Trophoblast cell (in vitro differentiated cells and primary cell): ENCODE data around the gene WWTR1.

Experiments
- DNase-seq, 2 donors: peaks; one replicate each; pipeline ENCODE4 v3.0.0-alpha.2; 2016
- H2AFZ ChIP-seq: 2 replicates; pipeline ENCODE4 v1.6.1; 2013; ENCODE audit warnings: low read length, moderate library complexity, mild to moderate bottlenecking; ENCODE audit not compliant: insufficient read depth, poor library complexity
- H2AK5ac ChIP-seq: 2 replicates; pipeline ENCODE4 v1.6.1; 2013; ENCODE audit warnings: mild to moderate bottlenecking, low read length
- H2BK120ac ChIP-seq: 2 replicates; pipeline ENCODE4 v1.6.1; 2013; ENCODE audit warnings: low read length, mild to moderate bottlenecking, moderate library complexity; ENCODE audit not compliant: insufficient read depth, poor library complexity
- H2BK12ac ChIP-seq: 2 replicates; pipeline ENCODE4 v1.6.1; 2013; ENCODE audit warnings: mild to moderate bottlenecking, low read length, moderate library complexity
- H2BK5ac ChIP-seq: 2 replicates; pipeline ENCODE4 v1.6.1; 2013; ENCODE audit warnings: low read length, low read depth, moderate library complexity, mild to moderate bottlenecking; ENCODE audit not compliant: poor library complexity
- H3K14ac ChIP-seq: 2 replicates; pipeline ENCODE4 v1.6.1; 2013; ENCODE audit warnings: mild to moderate bottlenecking, low read length
- H3K18ac ChIP-seq: 2 replicates; pipeline ENCODE4 v1.6.1; 2013; ENCODE audit warnings: mild to moderate bottlenecking, low read length
- H3K23ac ChIP-seq: 2 replicates; pipeline ENCODE4 v1.6.1; 2013; ENCODE audit warnings: low read length
- H3K27ac ChIP-seq: 2 replicates; pipeline ENCODE4 v1.5.1; 2013; ENCODE audit warnings: low read depth, mild to moderate bottlenecking, inconsistent platforms, low read length, moderate library complexity
- H3K27me3 ChIP-seq: 2 replicates; pipeline ENCODE4 v1.6.1; 2013; ENCODE audit warnings: inconsistent platforms, mild to moderate bottlenecking, low read length, moderate library complexity; ENCODE audit not compliant: insufficient read depth
- H3K36me3 ChIP-seq, 2 experiments: 1 replicate in 1 of 2; 2 replicates in 1 of 2; pipeline ENCODE4 v1.6.1; 2013; ENCODE audit warnings: low read length in 2 of 2, mild to moderate bottlenecking in 2 of 2, moderate library complexity in 1 of 2; ENCODE audit not compliant: insufficient read depth in 2 of 2, control insufficient read depth in 1 of 2
- H3K4ac ChIP-seq: 2 replicates; pipeline ENCODE4 v1.6.1; 2013; ENCODE audit warnings: low read depth, mild to moderate bottlenecking, low read length, moderate library complexity
- H3K4me1 ChIP-seq, 2 experiments: 1 replicate in 1 of 2; 2 replicates in 1 of 2; pipeline ENCODE4 v1.6.1; 2013; ENCODE audit warnings: low read length in 2 of 2, mild to moderate bottlenecking in 2 of 2, moderate library complexity in 1 of 2; ENCODE audit not compliant: insufficient read depth in 2 of 2, control insufficient read depth in 1 of 2
- H3K4me2 ChIP-seq: 2 replicates; pipeline ENCODE4 v1.6.1; 2013; ENCODE audit warnings: inconsistent platforms, mild to moderate bottlenecking, low read length, moderate library complexity
- H3K4me3 ChIP-seq: 2 replicates; pipeline ENCODE4 v1.5.1; 2013; ENCODE audit warnings: mild to moderate bottlenecking, low read depth, low read length, inconsistent platforms
- H3K79me1 ChIP-seq: one replicate; pipeline ENCODE4 v1.6.1; 2013; ENCODE audit warnings: low read length
- H3K79me2 ChIP-seq: 2 replicates; pipeline ENCODE4 v1.6.1; 2013; ENCODE audit warnings: low read length, mild to moderate bottlenecking; ENCODE audit not compliant: control insufficient read depth, insufficient read depth, poor library complexity
- H3K9ac ChIP-seq: 2 replicates; pipeline ENCODE4 v1.6.1; 2013; ENCODE audit warnings: mild to moderate bottlenecking, low read length
- H3K9me3 ChIP-seq: 2 replicates; pipeline ENCODE4 v1.6.1; 2013; ENCODE audit warnings: low read depth, mild to moderate bottlenecking, control low read depth, inconsistent platforms, low read length; ENCODE audit not compliant: insufficient read depth
- H4K12ac ChIP-seq: 2 replicates; pipeline ENCODE4 v1.6.1; 2013; ENCODE audit warnings: low read depth, mild to moderate bottlenecking, low read length, moderate library complexity
- H4K8ac ChIP-seq: 2 replicates; pipeline ENCODE4 v1.6.1; 2013; ENCODE audit warnings: low read depth, mild to moderate bottlenecking, low read length, moderate library complexity
- H4K91ac ChIP-seq: one replicate; pipeline ENCODE4 v1.6.1; 2013; ENCODE audit warnings: low read depth, mild to moderate bottlenecking, low read length, moderate library complexity
- WGBS: extraction: QIAGEN DNeasy Blood & Tissue Kit; methylation state at CpG from one replicate; pipeline ENCODE4 v1.1.7; 2013; ENCODE audit warnings: missing lambda C conversion rate; ENCODE audit not compliant: insufficient read length, insufficient coverage; ENCODE audit errors: extremely low coverage; 5-methylcytosine and 5-hydroxymethylcytosine counted together

The WWTR1 gene

DNA sequence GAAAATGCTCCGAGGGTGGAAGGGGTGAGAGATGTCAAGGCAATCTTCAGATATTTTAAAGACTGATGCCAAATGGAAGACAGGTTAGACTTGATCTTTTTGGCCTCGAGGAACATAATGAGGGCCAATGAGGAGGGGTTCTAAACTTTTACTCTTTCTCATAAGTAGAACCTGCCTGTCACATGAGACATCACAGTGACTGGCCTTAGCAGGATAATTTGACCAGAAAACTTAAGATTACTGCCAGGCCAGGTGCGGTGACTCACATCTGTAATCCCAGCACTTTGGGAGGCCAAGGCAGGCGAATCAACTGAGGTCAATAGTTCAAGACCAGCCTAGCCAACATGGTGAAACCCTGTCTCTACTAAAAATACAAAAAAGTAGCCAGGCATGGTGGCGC, 171.1 kb downstream of the WWTR1 start:
- no peaks in the 10 kb centered on the region for H3K27me3 ChIP-seq
- no peaks in the 10 kb centered on the region for H3K4me1 ChIP-seq
- H4K91ac ChIP-seq: no peak overlapping the region
- H3K14ac ChIP-seq: no peak overlapping the region
- no peak overlapping the region for H3K18ac ChIP-seq
- no peak overlapping the region for H2BK5ac ChIP-seq
- H3K79me2 ChIP-seq: no peaks in the 10 kb centered on the region
- no peak overlapping the region for H2BK12ac ChIP-seq
- H3K9me3 ChIP-seq: no peaks in the 10 kb centered on the region
- H3K4me3 ChIP-seq: no peak overlapping the region
- no peak overlapping the region for H3K4me2 ChIP-seq
- no peaks in the 10 kb centered on the region for H3K36me3 ChIP-seq
- H3K27ac ChIP-seq: no peak overlapping the region
- DNase-seq: peak; percentile 75 to 92
- H3K9ac ChIP-seq: no peak overlapping the region
- H4K12ac ChIP-seq: no peak overlapping the region
- 100% methylated on average over 1 of the region's 5 CpGs for WGBS
- H2AFZ ChIP-seq: no peak overlapping the region
- H3K4ac ChIP-seq: no peak overlapping the region
- no peak overlapping the region for H2BK120ac ChIP-seq
- H3K79me1 ChIP-seq: no peaks in the 10 kb centered on the region
- H2AK5ac ChIP-seq: no peak overlapping the region
- H3K23ac ChIP-seq: no peak overlapping the region
- no peak overlapping the region for H4K8ac ChIP-seq

DNA sequence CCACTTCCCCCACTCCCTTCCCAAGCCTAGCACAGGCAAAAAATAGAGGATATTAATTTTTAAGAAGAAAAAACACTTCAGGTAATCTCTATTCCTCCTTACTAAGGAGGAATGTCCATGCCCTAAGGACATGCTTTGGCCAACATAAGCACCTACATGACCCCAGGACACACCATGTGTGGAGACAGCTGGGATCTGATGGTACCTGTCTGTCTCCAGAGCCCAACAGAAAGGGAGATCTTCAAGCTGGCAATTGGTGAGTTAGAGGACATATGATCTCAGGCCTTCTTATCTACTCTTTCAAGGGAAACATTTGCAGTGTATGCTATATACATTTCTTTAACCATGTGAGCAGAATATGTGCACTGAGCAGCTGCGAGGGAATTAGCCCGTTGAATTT, 176.3 kb downstream of the WWTR1 start:
- WGBS: no CpG with 5 or more reads among the region's 2 CpGs
- no peak overlapping the region for H2AFZ ChIP-seq
- H3K4me3 ChIP-seq: no peak overlapping the region
- no peak overlapping the region for H3K9ac ChIP-seq
- H3K27me3 ChIP-seq: no peaks in the 10 kb centered on the region
- peaks cover 2% of the 10 kb centered on the region for H3K79me1 ChIP-seq
- H2AK5ac ChIP-seq: no peak overlapping the region
- H4K91ac ChIP-seq: no peak overlapping the region
- no peak overlapping the region for H4K12ac ChIP-seq
- no peak overlapping the region for H2BK5ac ChIP-seq
- peak; percentile 48 to 84 for DNase-seq
- no peak overlapping the region for H2BK12ac ChIP-seq
- H4K8ac ChIP-seq: no peak overlapping the region
- H3K18ac ChIP-seq: no peak overlapping the region
- no peak overlapping the region for H3K27ac ChIP-seq
- H3K14ac ChIP-seq: no peak overlapping the region
- H3K23ac ChIP-seq: no peak overlapping the region
- no peaks in the 10 kb centered on the region for H3K36me3 ChIP-seq
- H3K4ac ChIP-seq: no peak overlapping the region
- H3K4me1 ChIP-seq: peaks cover 9% of the 10 kb centered on the region in 2 experiments
- H3K79me2 ChIP-seq: no peaks in the 10 kb centered on the region
- H3K9me3 ChIP-seq: no peaks in the 10 kb centered on the region
- no peak overlapping the region for H3K4me2 ChIP-seq
- no peak overlapping the region for H2BK120ac ChIP-seq

DNA sequence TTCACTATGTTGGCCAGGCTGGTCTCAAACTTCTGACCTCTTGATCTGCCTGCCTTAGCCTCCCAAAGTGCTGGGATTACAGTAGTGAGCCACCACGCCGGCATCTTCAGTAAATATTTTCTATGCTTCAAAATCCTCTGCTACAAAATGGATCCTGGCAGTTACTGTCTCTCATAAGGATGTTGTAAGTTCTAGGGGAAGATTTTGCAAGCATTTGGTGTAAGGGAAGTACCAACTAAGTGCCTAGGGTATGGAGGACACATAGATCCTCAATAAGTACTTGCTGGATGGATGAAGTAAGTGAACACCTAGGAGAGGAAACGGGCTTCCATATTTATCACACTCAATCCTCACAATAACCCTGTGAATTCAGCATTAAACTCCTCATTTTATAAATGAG, 176.8 kb downstream of the WWTR1 start:
- Histone ChIP-seq H3K27me3 (no peaks in the 10 kb centered on the region), H2AFZ (no peak overlapping the region), H3K4me3 (no peak overlapping the region), H3K9ac (no peak overlapping the region), H3K18ac (no peak overlapping the region), H4K8ac (no peak overlapping the region), H3K14ac (no peak overlapping the region), H3K23ac (no peak overlapping the region), H3K4me1 (peaks cover 9% of the 10 kb centered on the region in 2 experiments), H3K9me3 (no peaks in the 10 kb centered on the region), H3K79me1 (peaks cover 2% of the 10 kb centered on the region), H3K27ac (no peak overlapping the region), H4K91ac (no peak overlapping the region), H3K79me2 (no peaks in the 10 kb centered on the region), H2BK5ac (no peak overlapping the region), H2BK12ac (no peak overlapping the region), H3K4ac (no peak overlapping the region), H4K12ac (no peak overlapping the region), H3K36me3 (no peaks in the 10 kb centered on the region), H2BK120ac (no peak overlapping the region), H3K4me2 (no peak overlapping the region), H2AK5ac (no peak overlapping the region)
- no CpG with 5 or more reads among the region's 3 CpGs for WGBS
- DNase-seq: peak; percentile 27 to 71

DNA sequence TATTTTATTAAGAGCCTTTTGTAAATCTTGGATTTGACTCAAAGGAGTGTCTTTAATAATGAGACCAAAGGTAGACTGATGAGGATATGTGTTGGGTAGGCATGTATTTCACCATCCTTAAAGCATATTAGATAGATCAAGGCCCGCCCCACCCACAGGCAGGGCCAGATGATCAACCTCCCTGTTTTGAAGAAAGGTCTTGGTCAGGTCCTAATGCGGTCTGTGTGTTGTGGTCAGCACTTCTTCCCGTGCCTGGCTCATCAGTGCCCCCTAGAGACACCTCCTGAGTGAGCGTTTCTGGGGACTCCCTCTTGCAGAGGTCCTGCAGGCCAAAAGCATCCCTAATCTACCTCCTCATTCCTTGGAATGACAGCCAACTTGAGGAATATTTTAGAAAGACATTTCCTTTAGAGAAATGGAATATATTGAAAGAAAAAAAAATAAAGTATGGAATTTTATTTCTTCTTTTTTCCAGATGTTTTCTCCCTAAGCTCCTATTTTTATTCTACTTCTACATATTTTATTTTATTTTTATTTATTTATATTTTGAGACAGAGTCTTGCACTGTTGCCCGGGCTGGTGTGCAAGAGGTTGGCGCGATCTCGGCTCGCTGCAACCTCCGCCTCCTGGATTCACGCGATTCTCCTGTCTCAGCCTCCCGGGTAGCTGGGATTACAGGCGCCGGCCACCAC, 177.4 kb downstream of the WWTR1 start:
- Histone ChIP-seq H2BK120ac (no peak overlapping the region), H2AK5ac (no peak overlapping the region), H4K91ac (no peak overlapping the region), H3K4ac (no peak overlapping the region), H3K36me3 (no peaks in the 10 kb centered on the region), H3K23ac (no peak overlapping the region), H3K9me3 (no peaks in the 10 kb centered on the region), H3K18ac (no peak overlapping the region), H2AFZ (no peak overlapping the region), H3K4me3 (no peak overlapping the region), H2BK5ac (no peak overlapping the region), H3K79me2 (no peaks in the 10 kb centered on the region), H3K27me3 (no peaks in the 10 kb centered on the region), H4K12ac (no peak overlapping the region), H4K8ac (no peak overlapping the region), H3K27ac (peak overlapping the region; percentile 38), H3K14ac (no peak overlapping the region), H2BK12ac (no peak overlapping the region), H3K79me1 (peaks cover 2% of the 10 kb centered on the region), H3K9ac (no peak overlapping the region), H3K4me2 (no peak overlapping the region), H3K4me1 (peaks cover 9% of the 10 kb centered on the region in 2 experiments)
- WGBS: no CpG with 5 or more reads among the region's 15 CpGs
- DNase-seq: peak; percentile 53 to 79
